Panc1 (cell line): ENCODE data around the gene FAM120B.

ENCODE experiments used
- CTCF ChIP-seq: fragments of 450-650 bp; IDR thresholded peaks from 2 replicates; pipeline ENCODE4 v1.5.1; 2017; ENCODE audit warnings: mild to moderate bottlenecking
- POLR2AphosphoS5 ChIP-seq: IDR thresholded peaks from 2 replicates; pipeline ENCODE4 v1.6.1; 2012; ENCODE audit warnings: mild to moderate bottlenecking, low read depth, low read length, moderate library complexity
- REST ChIP-seq, 2 experiments: IDR thresholded peaks; 2 replicates each; pipeline ENCODE4 v1.6.1; 2011 to 2012; ENCODE audit warnings: low read depth in 2 of 2, control low read depth in 1 of 2, low read length in 1 of 2, mild to moderate bottlenecking in 1 of 2, moderate library complexity in 1 of 2; ENCODE audit not compliant: insufficient read depth in 1 of 2

GRCh38 chr6:170442596-170442995 is 136.0 kb downstream of the FAM120B start:
- TF ChIP-seq POLR2AphosphoS5 = no peak
- no peak for TF ChIP-seq CTCF
- TF ChIP-seq REST (IDR thresholded peaks at IDR 0.05; ENCODE audit: insufficient read depth in 1 of 2, low read depth in 2 of 2, low read length in 1 of 2) = no peak
